ENCODE data around the gene JAK1. TPM values are rescaled to one million over a fixed set of nuclear protein-coding genes. Genes with fewer than 3 reads are reported as not detected.
A peak's percentile ranks its signal among the peaks of the same experiment; 100 is the strongest.

Gene JAK1
- total RNA-seq, 2 donors from 2014 or later, result 106 to 136 TPM

DNA sequence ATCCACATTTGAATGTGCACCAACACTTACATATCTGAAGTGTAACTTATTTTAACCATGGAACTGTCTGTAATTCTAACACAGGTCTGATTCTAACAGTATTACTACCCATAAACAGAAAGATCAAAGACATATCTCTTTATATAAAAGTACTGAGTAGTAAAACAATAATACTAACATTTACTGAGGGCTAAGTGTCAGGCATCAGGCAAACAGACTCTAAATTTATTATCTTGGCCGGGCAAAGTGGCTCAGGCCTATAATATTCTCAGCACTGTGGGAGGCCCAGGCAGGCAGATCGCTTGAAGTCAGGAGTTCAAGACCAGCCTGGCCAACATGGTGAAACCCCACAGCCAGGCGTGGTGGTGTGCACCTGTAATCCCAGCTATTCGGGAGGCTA is 85.9 kb downstream of the JAK1 start:
- DNase-seq, result no peak
- peaks cover 28% of the 10 kb centered on the region for H3K4me1 ChIP-seq
- no peak for ATAC-seq
- no peak overlapping the region for H3K4me3 ChIP-seq
- H3K27ac ChIP-seq, result peak overlapping the region in 1 of 4 donors; percentile 6
- TF ChIP-seq, protein P1, sequence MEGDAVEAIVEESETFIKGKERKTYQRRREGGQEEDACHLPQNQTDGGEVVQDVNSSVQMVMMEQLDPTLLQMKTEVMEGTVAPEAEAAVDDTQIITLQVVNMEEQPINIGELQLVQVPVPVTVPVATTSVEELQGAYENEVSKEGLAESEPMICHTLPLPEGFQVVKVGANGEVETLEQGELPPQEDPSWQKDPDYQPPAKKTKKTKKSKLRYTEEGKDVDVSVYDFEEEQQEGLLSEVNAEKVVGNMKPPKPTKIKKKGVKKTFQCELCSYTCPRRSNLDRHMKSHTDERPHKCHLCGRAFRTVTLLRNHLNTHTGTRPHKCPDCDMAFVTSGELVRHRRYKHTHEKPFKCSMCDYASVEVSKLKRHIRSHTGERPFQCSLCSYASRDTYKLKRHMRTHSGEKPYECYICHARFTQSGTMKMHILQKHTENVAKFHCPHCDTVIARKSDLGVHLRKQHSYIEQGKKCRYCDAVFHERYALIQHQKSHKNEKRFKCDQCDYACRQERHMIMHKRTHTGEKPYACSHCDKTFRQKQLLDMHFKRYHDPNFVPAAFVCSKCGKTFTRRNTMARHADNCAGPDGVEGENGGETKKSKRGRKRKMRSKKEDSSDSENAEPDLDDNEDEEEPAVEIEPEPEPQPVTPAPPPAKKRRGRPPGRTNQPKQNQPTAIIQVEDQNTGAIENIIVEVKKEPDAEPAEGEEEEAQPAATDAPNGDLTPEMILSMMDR (IDR thresholded peaks at IDR 0.05), result no peak
- TF ChIP-seq POLR2A (IDR thresholded peaks at IDR 0.05), result no peak
- H3K9me3 ChIP-seq, result no peaks in the 10 kb centered on the region
- intact Hi-C loops (cut with DNase I), result no loop called here
- no peaks in the 10 kb centered on the region for H3K27me3 ChIP-seq
- peaks cover 0 to 8% of the 10 kb centered on the region in 2 donors for H3K36me3 ChIP-seq (replicated peaks in 1 of 2; ENCODE audit: insufficient read depth in 1 of 2, low read depth in 2 of 2)
- WGBS, 2 donors, result 94 to 99% methylated on average over 4 of the region's 4 CpGs

DNA sequence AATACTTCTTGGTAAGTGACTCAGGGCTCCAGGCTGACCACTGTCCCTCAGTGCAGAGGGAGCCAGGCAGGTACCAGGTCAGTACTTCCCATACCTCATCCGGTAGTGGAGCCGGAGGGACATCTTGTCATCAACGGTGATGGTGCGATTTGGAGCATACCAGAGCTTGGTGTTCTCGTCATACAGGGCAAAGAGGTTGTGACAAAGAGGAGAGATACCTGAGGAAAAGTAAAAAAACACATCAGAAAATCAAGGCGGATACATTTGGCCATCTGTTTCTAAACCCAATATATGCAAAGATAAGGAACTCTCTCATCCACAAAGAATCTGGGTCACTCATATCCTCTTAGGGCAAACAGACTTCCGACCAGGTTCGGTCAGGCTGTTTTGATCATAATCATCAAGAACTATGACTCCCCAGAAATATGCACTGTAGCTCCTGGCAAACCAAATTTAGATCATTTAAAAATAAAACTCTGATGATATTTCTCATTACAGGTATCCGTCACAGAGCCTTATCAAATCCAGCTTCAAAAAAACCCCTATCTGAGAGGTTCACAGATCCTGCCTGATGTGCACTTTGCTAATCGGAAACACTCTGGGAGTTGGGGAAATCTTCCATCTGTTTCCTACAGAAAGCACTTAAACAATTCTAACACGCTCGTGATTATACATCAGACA is 87.3 kb downstream of the JAK1 start:
- peaks cover 0 to 8% of the 10 kb centered on the region in 2 donors for H3K36me3 ChIP-seq (replicated peaks in 1 of 2; ENCODE audit: insufficient read depth in 1 of 2, low read depth in 2 of 2)
- peak overlapping the region; percentile 30 to 57 (median 52) for H3K27ac ChIP-seq
- peak; percentile 38 for ATAC-seq

DNA sequence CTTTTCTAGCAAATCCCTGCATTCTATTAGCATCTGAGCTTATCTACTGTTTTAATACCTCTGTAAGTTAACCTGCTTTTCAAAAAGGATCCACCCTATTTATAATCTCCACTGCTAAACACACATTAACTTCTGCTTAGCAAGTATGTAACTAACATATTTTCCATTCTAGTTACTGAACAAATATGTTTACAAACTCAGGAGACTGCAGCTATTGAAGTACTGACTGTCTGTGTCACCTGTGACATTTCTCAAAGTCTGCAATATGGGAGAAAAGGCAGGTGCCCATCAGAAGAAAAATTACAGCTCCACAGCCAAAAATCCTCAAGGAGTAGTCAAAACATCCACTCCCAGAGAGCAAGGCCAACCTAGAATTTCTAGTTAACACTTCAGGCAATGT is 88.3 kb downstream of the JAK1 start:
- H3K9me3 ChIP-seq, result no peaks in the 10 kb centered on the region
- peaks cover 0 to 10% of the 10 kb centered on the region in 2 donors for H3K36me3 ChIP-seq (replicated peaks in 1 of 2; ENCODE audit: insufficient read depth in 1 of 2, low read depth in 2 of 2)
- no peaks in the 10 kb centered on the region for H3K27me3 ChIP-seq
- TF ChIP-seq, protein P1 (IDR thresholded peaks at IDR 0.05), result no peak
- TF ChIP-seq POLR2A (IDR thresholded peaks at IDR 0.05), result no peak
- H3K4me3 ChIP-seq, result no peak overlapping the region
- peak in 2 of 4 donors; percentile 28 to 33 for DNase-seq
- peaks cover 39% of the 10 kb centered on the region for H3K4me1 ChIP-seq
- peak; percentile 52 for ATAC-seq
- intact Hi-C loops (cut with DNase I), result no loop called here
- H3K27ac ChIP-seq, result peak overlapping the region in 3 of 4 donors; percentile 35 to 57 (median 41)

More for the DNA sequence above, 87.3 kb downstream of the JAK1 start:
- H3K4me3 ChIP-seq, result no peak overlapping the region
- intact Hi-C loops (cut with DNase I), result no loop called here
- no peaks in the 10 kb centered on the region for H3K27me3 ChIP-seq
- TF ChIP-seq, protein P1 (IDR thresholded peaks at IDR 0.05), result no peak
- no peak for TF ChIP-seq POLR2A (IDR thresholded peaks at IDR 0.05)
- WGBS, 2 donors, result 46% methylated on average over 12 of the region's 12 CpGs
- H3K4me1 ChIP-seq, result peaks cover 39% of the 10 kb centered on the region
- no peak for DNase-seq
- no peaks in the 10 kb centered on the region for H3K9me3 ChIP-seq

DNA sequence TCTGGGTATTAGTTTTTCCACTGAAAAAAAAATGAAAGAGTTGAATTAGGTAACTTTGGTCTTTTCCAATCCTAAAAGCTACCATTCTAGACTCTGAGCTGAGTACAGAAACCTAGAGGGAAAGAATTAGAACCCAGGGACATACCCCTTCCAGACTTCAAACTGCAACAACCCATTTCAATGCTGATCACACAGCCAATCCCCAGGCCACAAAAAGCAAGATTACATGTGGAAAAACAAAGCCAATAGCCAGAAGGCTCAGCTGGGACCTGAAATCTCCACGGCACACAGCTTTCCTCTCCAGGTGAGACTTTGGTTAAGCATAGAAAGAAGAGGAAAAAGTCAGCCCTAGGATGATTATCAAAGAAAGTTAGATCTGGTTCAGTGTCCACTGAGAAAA is 88.8 kb downstream of the JAK1 start:
- DNase-seq (peak in 1 of 4 donors; percentile 17), ATAC-seq (no peak)
- H3K36me3 ChIP-seq (replicated peaks in 1 of 2; ENCODE audit: insufficient read depth in 1 of 2, low read depth in 2 of 2), result peaks cover 0 to 10% of the 10 kb centered on the region in 2 donors
- TF ChIP-seq, protein P1 (IDR thresholded peaks at IDR 0.05), result no peak
- no peak for TF ChIP-seq POLR2A (IDR thresholded peaks at IDR 0.05)
- peak overlapping the region in 3 of 4 donors; percentile 35 to 57 (median 41) for H3K27ac ChIP-seq
- H3K4me3 ChIP-seq, result no peak overlapping the region
- intact Hi-C loops (cut with DNase I), result no loop called here
- WGBS, 2 donors, result 37 to 45% methylated on average over 1 of the region's 1 CpG
- peaks cover 39% of the 10 kb centered on the region for H3K4me1 ChIP-seq
- H3K27me3 ChIP-seq, result no peaks in the 10 kb centered on the region
- H3K9me3 ChIP-seq, result no peaks in the 10 kb centered on the region

DNA sequence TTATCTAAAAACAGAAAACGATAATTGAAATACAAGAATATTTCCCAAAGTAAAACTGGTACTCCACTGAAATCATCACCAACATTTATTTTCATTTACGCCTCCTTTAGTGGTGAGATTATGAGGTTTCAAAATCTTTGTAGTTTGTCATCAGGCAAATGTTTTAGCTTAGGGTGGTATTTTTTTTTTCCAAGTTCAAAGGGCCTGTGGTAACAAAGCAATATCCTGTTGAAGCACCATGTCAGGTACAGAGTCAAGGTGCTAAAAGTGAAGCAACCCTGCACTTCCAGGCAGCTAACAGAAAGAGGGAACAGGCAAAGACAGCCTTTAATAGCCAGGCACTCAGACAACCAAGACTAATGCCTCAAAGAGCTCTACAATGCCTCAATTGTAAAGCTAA is 89.2 kb downstream of the JAK1 start:
- no peak overlapping the region for H3K4me3 ChIP-seq
- no peaks in the 10 kb centered on the region for H3K9me3 ChIP-seq
- peak overlapping the region in 3 of 4 donors; percentile 35 to 57 (median 41) for H3K27ac ChIP-seq
- intact Hi-C loops (cut with DNase I), result no loop called here
- ATAC-seq, result no peak
- no peak for TF ChIP-seq POLR2A (IDR thresholded peaks at IDR 0.05)
- TF ChIP-seq, protein P1 (IDR thresholded peaks at IDR 0.05), result no peak
- H3K27me3 ChIP-seq, result no peaks in the 10 kb centered on the region
- peaks cover 0 to 9% of the 10 kb centered on the region in 2 donors for H3K36me3 ChIP-seq (replicated peaks in 1 of 2; ENCODE audit: insufficient read depth in 1 of 2, low read depth in 2 of 2)
- peaks cover 39% of the 10 kb centered on the region for H3K4me1 ChIP-seq
- no peak for DNase-seq
- 76 to 79% methylated on average over 2 of the region's 2 CpGs for WGBS, 2 donors
